ENCODE data around the gene ZNF536.
"Not testable (repeated sequence)": the region's sequence is repeated elsewhere in the genome, so short reads cannot be mapped to it uniquely, and the experiment has no call there.

The ZNF536 gene

DNA sequence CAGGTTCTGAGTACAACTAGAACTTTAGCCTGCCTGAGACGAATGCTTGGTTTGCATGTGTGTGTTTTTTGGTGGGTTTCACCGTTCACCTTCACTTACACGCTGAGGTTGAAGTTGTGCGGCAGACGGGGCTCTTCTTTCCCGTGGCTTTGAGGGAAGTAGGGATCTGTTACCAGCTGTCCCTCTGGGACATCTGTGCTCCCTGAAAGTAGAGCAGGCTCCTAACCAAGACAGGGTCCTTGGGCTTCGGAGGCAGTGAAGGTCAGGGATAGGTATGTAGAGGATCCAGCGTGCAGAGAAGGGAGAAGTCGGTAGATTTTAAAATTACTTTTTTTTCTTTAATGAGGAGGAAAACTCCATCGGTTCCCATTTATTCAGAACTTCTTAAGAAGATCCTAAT is 48.7 kb downstream of the ZNF536 start:
- DNase-seq: no peak

DNA sequence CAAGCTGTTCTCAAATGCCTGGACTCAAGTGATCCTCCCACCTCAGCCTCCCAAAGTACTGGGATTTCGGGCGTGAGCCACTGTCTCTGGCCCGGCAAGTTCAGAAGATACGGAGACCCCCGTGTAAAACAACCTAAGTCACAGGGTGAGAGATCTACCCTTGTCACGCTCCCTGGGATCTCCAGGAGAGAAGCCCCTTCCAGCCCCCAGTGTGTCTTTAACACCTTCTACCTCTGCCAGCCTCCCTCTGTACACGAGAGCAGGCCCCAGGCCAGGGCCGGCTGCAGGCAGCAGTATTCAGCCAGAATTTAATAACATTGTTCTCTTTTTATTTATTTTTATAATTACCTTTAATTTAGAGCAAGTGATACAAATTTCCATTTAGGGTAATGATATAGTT is 49.4 kb downstream of the ZNF536 start:
- DNase-seq: no peak

DNA sequence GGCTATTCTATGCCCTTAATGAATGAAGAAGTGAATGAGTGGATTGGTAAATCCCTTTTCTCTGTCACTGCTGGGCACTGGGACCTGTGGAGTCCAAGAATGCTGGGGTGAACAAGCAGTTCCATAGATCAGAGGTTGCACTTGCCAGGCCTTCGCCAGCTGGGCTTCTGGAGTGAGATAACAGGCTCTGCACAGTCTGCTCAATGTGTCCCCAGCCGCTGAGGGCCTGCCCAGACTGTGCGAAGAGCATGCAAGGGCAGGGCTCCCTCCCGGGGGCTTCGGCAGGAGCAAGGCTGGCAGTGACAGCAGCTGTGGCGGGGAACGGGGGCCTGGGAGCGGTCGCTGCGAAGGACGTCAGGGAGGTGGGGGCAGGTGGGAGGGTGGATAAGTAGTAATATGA is 51.3 kb downstream of the ZNF536 start:
- no peak for DNase-seq

DNA sequence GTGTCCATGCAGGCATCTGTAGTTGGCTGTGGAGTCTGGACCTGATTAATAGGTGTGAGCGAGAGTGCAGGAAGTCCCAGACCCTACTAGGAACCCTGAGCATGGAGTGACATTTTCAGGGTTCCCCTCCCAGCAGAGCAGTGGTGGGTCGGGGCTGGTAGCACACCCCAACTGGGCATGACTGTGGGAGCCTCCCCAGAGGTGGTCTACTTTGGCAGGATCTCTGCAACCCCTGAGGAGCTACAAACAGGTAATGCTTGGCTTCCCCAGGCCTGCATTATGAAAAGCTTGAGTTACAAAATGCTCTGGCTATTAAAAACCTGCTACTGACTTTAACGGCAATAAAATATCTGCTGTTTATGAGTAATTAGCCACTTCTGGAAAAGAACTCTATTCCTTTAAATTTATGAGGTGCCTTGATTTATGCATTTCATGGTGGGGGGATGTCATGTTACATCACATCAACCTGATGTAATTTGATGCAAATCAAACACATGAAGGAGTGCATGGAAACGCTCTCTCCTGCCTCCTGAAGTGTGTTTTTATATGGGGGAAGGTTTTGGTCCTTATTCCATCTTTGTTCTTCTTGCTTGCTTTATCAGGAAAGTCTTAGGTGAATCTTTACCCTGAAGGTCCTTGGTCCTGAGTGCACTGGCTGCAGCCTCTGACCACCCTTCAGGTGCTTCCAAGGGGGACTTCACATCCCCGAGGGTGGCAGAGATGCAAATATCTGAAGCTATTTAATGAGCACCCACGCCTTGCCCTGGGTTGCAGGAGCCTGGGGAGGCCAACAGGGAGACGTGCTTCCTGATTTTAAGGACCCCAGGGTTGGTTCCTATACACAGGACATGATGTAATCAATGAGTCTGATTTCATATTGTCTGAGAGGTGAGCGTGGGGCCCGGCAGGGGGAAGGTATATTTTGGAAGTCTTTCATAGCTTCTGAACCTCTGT is 54.0 kb downstream of the ZNF536 start:
- no peak for DNase-seq

DNA sequence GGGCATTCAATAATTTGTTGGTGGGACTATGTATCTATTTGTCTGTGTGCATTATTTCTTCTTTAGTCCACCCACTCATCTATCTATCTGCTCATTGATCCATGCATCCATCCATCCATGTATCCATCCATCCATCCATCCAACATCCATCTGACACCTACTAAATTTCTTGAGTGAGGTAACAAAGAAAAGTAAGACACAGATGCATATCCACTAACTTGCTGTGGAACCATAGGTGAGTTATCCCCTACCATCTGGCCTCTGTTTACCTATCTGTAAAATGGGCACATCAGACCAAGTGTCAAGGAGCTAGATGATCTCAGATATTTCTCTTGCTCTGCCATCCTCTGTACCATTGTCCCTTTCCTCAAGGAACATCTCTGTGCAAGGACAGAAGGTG is 54.7 kb downstream of the ZNF536 start:
- DNase-seq: no peak

DNA sequence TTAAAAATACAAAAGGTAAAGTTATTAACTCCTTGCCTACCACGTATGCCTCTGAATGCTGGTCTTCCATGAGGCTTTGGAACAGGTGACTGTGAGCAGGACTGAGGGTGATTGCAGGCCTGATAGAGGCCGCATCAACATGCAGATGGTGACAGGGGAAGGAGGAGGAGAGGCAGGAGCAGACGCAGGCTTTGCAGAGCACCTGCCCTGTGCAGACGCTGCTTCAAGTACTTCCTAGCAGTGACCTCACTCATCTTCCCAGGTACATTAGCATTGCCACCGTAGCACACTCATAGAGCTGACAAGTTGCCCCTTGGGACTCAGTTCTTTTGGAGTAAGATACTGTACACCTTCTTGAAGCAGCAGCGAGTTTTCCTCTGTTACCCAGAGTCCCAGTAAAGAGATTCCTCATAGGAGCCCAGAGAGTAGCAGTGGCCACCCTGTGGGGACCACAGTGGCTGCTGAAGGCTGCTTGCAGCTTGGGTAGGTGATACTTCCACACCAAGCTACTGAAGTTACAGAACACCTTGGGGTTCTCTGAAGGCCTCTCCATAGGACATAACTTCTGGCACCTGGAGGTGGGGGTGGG is 56.0 kb downstream of the ZNF536 start:
- no peak for DNase-seq

DNA sequence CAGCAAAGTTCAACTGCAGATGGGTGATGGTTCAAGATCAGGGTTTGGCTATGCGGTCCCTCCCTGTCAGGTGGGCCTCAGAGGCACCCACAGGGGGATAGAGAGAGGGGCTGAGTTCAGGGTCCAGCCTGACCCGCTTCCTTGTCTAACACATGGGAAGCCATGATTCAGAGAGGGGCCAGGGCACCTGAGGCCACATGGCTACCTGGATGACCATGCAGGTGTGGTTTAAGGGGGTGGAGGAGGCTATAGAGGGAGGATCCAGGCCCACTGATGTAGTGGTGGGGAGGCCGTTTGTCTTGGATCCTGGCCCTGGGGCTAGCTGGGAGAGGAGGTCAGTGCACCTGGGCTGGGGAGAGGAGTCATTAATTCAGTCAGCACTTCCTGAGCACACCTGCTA is 56.7 kb downstream of the ZNF536 start:
- no peak for DNase-seq

DNA sequence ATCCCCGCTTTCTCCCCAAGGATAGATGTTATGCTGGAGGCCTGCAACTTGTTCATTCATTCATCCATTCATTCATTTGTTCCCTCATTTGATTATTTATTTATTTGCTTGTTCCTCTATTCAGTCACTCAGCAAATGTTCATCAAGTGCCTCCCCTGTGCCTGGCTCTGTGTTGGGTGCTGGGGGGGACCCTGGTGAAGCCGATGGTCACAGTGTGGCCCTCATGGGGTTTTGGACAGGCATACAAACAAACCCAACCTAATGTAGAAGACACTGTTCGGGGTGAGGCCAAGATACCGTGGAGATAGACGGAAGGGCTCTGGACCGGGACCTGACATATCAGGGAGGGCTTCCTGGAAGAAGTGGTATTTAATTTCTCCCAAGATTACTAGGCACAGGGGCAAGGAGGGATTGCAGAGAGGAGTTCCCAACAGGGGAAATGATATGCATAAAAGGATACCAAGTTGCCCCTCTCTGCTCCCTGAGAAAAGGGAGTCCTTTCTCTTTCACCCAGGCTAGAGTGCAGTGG is 58.1 kb downstream of the ZNF536 start:
- DNase-seq: no peak

DNA sequence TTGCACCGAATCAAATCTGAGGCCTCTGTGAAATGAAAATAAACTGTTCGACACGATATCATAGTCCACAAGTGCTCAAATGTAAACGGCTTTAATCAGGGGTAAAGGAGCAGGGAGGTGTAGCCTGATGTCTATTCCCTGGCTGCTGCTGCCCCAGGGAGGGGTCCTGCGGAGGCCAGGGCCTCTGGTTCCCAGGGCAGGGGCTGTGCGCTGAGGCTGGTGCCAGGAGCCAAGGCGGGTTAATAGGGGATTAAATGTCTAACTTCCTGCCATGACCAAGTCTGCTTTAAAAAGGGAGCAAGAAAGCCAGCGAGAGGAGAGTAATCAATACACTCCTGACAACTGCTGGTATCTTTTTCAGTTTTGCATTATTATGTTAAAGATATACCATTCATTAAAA is 59.4 kb downstream of the ZNF536 start:
- DNase-seq: no peak

DNA sequence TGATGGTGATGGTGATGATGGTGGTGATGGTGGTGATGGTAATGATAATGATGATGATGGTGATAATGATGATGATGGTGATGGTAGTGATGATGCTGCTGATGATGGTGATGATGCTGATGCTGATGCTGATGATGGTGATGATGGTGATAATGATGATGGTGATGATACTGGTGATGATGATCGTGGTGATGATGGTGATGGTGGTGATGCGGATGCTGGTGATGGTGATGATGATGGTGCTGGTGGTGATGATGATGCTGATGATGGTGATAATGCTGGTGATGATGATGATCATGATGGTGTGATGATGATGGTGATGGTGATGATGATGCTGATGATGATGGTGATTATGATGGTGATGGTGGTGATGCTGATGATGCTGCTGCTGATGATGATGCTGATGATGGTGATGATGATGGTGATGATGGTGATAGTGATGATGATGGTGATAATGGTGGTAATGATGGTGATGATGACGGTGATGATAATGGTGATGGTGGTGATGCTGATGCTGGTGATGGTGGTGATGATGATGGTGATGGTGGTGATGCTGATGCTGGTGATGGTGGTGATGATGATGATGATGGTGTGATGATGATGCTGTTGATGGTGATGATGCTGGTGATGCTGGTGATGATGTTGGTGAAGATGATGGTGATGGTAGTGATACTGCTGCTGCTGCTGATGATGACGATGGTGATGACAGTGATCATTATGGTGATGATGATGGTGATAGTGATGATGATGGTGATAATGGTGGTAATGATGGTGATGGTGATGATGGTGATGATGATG is 62.8 kb downstream of the ZNF536 start:
- DNase-seq: no peak

DNA sequence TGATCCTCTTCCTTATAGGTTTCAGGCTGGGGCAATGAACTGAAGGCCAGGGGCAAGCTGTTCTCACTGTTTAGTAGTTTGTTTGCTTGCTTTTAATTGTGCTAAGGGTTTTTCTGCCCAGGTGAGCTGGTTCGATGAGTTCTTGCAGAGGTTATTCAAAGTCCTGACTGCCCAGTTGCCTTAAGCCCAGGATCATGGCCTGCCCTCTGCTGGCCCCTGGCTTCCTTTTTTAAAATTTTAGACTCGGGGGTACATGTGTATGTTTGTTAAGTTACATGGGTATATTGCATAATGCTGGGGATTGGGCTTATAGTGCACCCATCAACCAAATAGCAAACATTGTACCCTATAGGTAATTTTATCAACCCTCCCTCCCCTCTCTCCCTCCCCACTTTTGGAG is 65.7 kb downstream of the ZNF536 start:
- no peak for DNase-seq

DNA sequence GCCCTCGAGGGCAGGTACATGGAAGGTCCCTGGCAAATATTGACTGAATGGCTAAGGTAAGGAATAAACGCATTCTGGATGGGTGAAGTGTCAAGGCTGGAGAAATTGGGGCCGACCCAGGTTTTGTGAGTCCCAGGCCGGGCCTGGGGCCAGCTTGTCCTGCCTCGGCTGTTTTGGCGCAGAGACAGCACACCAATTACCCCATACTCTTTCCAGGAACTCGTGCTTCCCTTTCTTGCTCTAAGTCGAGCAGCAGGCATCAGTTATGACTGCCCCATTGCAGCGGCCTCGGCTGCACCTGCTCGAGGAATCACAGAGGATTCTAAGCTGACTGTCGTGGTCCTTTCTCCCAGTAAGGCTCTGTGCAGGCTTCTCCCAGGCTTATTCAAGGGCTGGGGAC is 67.1 kb downstream of the ZNF536 start:
- DNase-seq: no peak

DNA sequence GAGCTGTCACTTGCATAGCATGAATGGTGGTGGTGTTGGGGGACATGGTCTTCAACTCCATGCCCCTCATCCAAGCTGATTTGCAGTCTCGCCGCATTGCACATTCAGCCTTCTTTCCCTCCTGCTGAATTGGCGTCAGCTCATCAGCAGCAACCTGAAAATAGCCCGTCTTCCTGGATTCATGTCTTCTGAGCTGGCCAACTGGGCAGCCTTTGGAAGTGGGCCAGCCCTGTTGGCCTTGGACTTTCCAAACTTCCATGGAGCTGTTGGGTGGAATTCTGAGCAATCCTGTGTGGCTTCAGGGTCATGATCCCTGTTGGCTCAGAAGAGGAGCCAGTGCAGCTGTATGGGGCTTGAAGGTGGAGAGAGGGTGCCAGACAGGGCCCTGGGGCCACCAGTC is 68.8 kb downstream of the ZNF536 start:
- DNase-seq: no peak

DNA sequence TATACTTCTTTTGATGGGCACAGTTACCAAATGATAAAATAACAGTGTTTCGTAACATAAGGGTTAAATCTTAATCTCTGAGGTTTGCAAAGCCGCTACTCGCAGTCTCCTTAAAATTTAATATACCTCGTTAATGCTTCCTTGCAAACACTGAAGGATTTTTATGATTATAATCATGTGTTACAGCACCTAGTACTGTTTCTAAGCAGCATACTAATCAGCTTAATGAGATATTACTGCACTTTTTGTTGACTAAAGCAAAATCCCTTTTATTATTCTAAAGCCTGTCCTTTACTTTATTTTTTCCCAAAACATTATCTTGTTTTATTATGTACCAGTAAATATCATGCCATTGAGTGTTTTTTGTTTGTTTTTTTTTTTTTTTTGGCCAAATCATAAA is 70.5 kb downstream of the ZNF536 start:
- no peak for DNase-seq

DNA sequence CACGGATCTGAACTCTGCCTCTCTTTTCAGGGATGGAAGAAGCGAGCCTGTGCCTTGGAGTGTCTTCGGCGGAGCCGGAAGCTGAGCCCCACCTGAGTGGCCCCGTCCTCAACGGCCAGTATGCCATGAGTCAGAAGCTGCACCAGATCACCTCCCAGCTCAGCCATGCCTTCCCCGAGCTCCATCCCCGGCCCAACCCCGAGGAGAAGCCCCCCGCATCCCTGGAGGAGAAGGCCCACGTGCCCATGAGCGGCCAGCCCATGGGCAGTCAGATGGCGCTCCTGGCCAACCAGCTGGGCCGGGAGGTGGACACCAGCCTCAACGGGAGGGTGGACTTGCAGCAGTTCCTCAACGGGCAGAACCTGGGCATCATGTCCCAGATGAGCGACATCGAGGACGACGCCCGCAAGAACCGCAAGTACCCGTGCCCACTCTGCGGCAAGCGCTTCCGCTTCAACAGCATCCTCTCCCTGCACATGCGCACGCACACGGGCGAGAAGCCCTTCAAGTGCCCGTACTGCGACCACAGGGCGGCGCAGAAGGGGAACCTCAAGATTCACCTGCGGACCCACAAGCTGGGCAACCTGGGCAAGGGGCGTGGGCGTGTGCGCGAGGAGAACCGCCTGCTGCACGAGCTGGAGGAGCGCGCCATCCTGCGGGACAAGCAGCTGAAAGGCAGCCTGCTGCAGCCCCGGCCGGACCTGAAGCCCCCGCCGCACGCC is 71.5 kb downstream of the ZNF536 start:
- DNase-seq: no peak

DNA sequence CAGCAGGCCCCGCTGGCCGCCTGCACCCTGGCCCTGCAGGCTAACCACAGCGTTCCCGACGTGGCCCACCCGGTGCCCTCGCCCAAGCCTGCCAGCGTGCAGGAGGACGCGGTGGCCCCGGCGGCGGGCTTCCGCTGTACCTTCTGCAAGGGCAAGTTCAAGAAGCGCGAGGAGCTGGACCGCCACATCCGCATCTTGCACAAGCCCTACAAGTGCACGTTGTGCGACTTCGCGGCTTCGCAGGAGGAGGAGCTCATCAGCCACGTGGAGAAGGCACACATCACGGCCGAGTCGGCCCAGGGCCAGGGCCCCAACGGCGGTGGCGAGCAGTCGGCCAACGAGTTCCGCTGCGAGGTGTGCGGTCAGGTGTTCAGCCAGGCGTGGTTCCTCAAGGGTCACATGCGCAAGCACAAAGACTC is 72.1 kb downstream of the ZNF536 start:
- DNase-seq: no peak

DNA sequence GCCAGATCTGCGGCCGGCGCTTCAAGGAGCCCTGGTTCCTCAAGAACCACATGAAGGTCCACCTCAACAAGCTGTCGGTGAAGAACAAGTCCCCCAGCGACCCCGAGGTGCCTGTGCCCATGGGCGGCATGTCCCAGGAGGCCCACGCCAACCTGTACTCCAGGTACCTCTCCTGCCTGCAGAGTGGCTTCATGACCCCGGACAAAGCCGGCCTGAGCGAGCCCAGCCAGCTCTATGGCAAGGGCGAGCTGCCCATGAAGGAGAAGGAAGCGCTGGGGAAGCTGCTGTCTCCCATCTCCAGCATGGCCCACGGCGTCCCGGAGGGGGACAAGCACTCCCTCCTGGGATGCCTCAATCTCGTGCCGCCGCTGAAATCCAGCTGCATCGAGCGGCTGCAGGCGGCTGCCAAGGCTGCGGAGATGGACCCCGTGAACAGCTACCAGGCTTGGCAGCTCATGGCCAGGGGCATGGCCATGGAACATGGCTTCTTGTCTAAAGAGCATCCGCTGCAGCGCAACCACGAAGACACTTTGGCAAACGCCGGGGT is 72.6 kb downstream of the ZNF536 start:
- DNase-seq: no peak

DNA sequence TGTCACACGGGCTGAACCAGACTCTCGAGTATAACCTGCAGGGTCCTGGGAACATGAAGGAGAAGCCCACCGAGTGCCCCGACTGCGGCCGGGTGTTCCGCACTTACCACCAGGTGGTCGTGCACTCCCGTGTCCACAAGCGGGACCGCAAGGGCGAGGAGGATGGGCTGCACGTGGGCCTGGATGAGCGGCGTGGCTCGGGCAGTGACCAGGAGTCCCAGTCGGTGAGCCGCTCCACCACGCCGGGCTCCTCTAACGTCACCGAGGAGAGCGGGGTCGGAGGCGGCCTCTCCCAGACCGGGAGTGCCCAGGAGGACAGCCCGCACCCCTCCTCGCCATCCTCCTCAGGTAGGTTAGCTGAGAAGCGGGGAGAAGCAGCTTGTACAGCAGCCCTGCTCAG is 73.2 kb downstream of the ZNF536 start:
- DNase-seq: no peak

DNA sequence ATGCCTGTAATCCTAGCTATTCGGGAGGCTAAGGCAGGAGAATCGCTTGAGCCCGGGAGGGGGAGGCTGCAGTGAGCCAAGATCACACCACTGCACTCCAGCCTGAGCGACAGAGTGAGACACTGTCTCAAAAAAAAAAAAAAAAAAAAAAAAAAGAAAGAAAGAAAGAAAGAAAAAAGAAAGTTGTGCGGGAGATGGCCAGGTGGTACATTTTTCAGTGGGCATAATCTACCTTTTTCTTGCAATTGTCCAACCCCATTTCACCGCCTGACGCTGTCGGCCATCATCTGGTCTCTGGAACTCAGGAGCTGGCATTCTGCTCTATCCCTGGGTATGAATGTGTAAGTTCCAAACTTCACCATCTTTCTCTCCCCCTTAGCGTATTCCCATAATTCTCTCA is 73.9 kb downstream of the ZNF536 start:
- DNase-seq: not testable (repeated sequence)

DNA sequence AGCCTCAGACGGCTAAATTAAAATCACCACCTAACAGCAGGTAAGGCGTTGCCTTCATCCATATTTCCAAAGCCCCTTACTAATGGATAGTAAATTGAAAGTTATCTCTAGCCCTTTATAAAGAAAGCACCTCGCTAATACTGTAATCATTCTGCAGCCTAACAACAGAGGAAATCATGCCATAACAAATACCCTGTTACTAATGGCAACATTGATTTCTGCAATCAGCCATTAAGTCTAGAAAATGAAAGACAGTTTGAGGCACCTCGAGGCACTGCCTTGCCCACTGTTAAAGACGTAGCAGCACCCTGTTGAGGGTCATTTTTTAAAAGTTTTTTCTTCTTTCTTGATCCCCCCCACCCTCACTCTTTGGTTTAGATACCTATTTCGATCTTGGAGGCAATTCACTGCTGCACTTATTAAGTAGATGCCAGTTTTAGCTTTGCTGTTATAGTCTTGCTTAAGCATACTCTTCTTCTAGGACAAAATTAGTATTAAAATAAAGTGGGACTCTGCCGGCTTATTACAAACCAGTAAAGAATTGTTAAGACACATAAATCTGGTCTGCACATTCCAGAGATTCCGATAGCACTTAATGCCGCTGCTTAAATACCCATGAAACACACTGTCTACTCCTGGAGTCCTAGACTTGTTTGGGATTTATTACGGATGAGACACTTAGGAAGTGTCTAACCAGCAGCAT is 74.8 kb downstream of the ZNF536 start:
- no peak for DNase-seq

DNA sequence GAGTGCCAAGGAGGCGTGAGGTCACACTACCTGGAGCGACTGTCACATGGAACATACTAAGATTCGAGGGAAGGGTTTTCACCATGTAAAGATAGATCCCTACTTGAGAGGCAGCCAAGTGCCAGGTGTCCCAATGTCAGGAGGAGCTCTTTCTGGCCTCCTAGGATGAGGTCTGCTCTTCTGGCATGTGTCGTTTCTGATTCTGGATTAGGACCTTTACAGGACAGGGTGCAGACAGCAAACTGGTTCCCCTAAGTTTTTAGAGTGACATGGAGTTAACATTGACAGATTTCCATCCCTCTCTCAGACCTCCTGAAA is 75.3 kb downstream of the ZNF536 start:
- no peak for DNase-seq

Data from activated T-cell treated with anti-CD3 and anti-CD28 coated beads, Interleukin-2, amount 50 U/mL, for 48 hours (primary cell).